ENCODE data around the gene MRPL21.

GRCh38 chr11:68880851-68881250 lies 22.8 kb downstream of the MRPL21 start:
- no peak for TF ChIP-seq POLR2A (IDR thresholded peaks at IDR 0.05)
- TF ChIP-seq, protein P1, sequence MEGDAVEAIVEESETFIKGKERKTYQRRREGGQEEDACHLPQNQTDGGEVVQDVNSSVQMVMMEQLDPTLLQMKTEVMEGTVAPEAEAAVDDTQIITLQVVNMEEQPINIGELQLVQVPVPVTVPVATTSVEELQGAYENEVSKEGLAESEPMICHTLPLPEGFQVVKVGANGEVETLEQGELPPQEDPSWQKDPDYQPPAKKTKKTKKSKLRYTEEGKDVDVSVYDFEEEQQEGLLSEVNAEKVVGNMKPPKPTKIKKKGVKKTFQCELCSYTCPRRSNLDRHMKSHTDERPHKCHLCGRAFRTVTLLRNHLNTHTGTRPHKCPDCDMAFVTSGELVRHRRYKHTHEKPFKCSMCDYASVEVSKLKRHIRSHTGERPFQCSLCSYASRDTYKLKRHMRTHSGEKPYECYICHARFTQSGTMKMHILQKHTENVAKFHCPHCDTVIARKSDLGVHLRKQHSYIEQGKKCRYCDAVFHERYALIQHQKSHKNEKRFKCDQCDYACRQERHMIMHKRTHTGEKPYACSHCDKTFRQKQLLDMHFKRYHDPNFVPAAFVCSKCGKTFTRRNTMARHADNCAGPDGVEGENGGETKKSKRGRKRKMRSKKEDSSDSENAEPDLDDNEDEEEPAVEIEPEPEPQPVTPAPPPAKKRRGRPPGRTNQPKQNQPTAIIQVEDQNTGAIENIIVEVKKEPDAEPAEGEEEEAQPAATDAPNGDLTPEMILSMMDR (IDR thresholded peaks at IDR 0.05 in 4 of 5, conservative IDR thresholded peaks at IDR 0.05 in 1 of 5): no peak

Measured in gastrocnemius medialis (tissue), 4 donors.